ENCODE results near the gene KAZN.

DNA sequence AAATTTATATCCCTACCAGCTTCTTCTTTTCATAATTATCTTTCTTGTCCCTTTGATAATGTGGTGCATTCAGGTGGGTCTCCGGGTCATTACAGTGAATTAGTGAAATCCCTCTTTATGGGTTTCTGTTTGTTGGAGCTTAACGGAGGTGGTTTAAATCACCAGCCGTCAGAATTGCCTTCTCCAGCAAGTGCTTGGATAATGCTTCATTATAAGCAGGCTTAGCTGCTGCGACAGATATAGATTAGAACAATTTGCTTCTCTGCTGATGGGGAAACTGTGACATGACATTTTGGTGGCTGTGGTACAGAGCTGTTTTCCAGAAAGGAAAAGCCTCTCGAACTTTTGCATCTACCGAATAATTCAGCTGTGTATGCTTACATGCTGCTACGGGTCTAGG lies 56.9 kb downstream of the KAZN start:
- no peak for TF ChIP-seq TARDBP (IDR thresholded peaks at IDR 0.05)
- TF ChIP-seq SUZ12 (IDR thresholded peaks at IDR 0.05) = no peak
- TF ChIP-seq SP1 (IDR thresholded peaks at IDR 0.05) = no peak
- no peak for TF ChIP-seq BHLHE40 (IDR thresholded peaks at IDR 0.05; ENCODE audit: borderline replicate concordance)
- no peak for TF ChIP-seq ELF4 (IDR thresholded peaks at IDR 0.05)
- no peak for TF ChIP-seq FOXK2 (IDR thresholded peaks at IDR 0.05)

All from HEK293T (cell line).